NOMO-1 treated with DMSO at 0.1 percent for 48 hours (cell line): ENCODE data around the gene FBLN1.
A peak's percentile ranks its signal among the peaks of the same experiment; 100 is the strongest.
"Not testable (repeated sequence)": the region's sequence is repeated elsewhere in the genome, so short reads cannot be mapped to it uniquely, and the experiment has no call there.

Experiments
- DNase-seq: peaks from one replicate; lab custom pipeline; 2025; ENCODE audit not compliant: unreplicated experiment; lab: John Stamatoyannopoulos, UW

Gene FBLN1

GRCh38 chr22:45502215-45503049, at the start of gene FBLN1:
FBLN1 (plus strand) TSS chr22:45502883; CDS start chr22:45502986, 103 bp downstream.
- no peak for DNase-seq

DNA sequence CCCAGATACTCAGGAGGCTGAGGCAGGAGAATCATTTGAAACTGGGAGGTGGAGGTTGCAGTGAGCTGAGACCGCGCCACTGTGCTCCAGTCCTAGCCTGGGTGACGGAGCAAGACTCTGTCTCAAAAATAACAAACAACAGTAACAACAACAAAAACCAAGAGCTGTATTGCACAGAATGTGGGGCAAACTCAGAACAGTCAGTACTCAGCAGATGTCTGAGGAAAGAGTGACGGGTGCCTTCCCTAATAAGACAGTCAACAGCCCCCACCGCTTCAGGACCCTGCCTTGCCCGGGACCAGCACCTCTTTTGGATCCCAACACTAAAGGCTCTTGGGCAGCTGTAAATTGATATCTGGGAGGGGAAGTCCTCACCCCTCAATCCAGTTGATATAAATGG, 48.9 kb upstream of the FBLN1 start:
- no peak for DNase-seq

- no peak for DNase-seq
Measured at GRCh38 chr22:45454275-45454674, 48.4 kb upstream of the FBLN1 start.

DNA sequence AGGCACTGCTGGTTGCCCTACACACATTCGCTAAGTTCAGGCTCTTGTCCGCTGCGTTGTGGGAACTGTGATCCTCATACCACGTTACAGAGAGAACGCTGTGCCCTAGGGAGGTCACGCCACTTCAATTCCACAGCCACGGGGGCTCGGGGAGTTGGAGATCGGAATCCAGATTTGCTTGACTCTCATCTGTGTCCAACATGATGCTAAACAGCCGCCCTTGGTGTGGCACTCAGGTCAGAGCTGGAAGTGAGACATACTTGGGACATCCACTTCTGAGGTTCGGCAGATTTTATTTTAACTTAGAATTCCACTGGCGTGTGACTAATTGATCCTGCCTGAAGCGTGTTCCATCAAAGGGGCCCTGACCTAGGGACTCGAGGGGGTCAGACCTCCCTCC, 47.5 kb upstream of the FBLN1 start:
- DNase-seq: no peak

GRCh38 chr22:45455621-45456020, 47.1 kb upstream of the FBLN1 start:
- no peak for DNase-seq

DNA sequence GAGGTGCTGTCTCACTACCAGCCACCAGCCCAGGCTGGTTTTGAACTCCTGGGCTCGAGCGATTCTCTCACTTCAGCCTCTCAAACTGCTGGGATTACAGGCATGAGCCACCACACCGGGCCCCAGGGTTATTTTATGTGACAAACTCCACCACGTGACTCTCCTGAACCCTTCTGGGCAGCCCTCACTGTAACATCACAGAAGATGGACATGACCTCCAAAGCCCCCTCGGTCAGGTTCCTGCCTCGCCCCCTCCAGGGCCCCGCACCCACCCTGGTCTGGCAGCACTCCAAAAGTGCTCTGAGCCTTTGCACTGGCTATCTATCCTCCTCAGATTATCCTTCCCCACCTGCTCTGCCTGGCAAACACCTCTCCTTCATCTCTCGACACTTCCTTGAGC, 45.9 kb upstream of the FBLN1 start:
- no peak for DNase-seq

DNA sequence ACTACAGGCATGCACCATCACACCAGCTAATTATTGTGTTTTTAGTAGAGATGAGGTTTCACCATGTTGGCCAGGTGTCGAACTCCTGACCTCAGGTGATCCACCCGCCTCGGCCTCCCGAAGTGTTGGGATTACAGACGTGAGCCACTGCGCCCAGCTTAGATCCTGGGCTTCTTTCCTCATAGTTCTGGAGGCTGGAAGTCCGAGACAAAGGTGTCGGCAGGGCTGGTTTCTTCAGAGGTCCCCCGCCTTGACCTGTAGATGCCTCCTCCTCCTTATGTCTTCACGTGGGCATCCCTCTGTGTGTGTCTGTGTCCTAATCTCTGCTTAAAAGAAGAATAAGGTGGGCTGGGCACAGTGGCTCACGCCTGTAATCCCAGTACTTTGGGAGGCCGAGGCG, 44.2 kb upstream of the FBLN1 start:
- no peak for DNase-seq

DNA sequence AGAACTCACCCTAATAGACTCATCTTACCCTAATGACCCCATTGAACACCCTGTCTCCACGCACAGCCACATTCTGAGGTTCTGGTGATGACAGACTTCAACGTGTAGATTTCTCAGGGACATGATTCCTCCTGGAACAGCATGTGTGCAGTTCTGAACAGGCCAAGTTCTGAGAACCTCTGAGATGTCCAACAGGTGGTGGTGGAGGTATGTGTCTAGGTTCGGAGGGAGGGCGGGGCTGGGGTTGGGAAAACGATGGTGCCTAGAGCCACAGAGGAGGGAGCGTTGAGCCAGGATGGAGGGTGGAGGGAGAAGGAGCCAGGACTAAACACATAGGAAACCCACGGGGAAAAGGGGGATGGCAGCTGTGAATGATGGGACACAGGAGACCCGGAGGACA, 43.4 kb upstream of the FBLN1 start:
- no peak for DNase-seq

DNA sequence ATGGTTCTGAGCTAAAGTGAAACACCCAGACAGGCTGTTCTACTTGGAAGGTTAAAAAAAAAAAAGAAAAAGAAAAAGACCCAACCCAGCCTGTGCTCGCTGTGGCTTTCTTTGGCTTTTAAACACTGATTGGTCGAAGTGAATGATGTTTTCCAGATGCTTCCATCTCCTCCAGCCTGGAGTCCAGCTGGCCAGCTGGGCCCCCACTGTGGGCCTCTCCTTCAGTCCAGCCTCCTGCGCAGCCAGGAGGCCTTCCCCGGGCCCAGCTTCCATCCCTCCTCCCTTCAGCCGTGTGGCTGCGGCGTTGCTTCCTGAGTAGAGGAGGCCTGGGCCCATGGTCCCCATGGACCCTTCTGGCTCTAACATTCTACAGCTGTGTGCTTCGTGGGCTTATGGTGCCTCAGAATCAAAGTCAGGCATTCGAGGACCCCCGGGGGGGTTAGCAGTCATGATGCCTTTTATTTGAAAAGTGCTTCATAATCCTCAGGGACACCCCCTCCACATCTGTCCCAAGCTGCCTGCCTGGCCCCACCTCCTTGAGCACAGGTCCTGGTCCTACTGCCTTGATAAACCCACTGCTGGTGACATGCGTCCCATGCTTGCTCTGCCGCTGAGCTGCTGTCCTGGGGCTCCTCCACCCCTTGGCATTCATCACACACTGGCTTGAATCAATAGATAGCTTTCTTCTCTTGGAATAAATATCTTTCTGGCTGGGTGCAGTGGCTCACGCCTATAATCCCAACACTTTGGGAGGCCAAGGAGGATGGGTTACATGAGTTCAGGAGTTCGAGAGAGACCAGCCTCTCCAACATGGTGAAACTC, 42.2 kb upstream of the FBLN1 start:
- DNase-seq: no peak

- no peak for DNase-seq
Measured at GRCh38 chr22:45462034-45462655, 40.5 kb upstream of the FBLN1 start.

DNA sequence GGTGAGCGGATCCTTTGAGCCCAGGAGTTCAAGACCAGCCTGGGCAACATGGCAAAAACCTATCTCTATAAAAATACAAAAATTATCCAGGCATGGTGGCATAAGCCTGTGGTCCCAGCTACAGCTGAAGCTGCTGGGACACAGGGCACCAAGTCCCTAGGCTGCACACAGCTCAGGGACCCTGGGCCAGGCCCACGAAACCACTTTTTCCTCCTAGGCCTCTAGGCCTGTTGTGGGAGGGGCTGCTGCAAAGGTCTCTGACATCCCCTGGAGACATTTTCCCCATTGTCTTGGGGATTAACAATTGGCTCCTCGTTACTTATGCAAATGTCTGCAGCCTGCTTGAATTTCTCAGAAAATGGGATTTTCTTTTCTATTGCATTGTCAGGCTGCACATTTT, 39.0 kb upstream of the FBLN1 start:
- DNase-seq: not testable (repeated sequence)

GRCh38 chr22:45465633-45466032, 37.0 kb upstream of the FBLN1 start:
- no peak for DNase-seq

DNA sequence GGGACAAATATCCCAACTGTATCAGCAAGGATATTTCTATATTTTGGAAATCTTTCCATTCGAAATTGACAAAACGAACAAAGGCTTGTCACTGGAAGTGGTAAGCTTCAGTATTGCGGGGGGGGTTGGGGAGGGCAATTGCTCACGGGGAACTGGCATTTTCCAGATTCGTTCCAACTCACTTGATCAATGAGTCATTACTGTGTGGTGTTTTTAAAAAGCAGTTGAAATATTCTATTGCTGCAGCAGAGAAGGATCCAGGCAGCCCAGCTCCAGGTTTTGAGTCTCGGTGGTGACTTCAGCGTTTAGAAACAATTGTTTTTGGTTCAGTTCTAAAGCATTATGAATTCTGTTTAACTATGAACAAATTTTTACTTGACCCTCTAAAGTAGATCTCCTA, 33.8 kb upstream of the FBLN1 start:
- DNase-seq: no peak

DNA sequence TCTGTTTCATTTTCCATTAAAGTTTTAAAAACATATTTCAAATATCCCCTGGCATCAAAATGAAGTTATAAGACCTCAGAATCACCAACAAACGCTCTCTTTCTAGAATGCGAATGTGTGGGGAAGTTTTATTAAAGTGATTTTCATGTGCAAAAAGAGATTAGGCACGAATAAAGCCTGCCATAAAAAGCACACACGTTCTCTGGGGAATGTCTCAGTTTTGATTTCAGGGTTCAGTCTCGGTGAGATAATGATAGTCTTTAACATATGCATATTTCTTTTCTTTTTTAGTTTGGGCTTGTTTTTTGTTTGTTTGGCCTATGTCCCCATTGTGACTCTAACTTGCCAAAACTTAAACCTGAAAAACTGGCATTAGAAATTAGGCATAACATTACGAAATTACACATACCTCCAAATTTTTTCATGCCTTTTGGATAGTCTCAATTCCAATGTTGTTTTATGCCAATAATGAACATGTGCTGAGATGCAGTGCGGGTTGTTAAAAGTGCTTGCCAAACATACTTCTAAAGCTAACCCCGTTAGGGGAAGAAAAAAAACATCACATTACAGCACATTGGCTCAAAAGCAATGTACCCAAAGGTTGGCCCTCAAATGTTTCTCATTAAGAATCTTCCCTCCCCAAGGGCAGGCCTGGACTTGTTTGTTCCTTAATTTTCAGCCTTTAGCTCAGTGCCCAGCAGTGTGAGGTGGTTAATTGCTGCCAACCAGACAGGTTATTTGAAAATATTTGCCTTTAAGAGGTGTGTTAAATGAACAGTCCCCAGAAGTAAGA, 33.2 kb upstream of the FBLN1 start:
- DNase-seq: peak; percentile 87

- no peak for DNase-seq
Measured at GRCh38 chr22:45470871-45471270, 31.8 kb upstream of the FBLN1 start.

GRCh38 chr22:45472426-45472825, 30.3 kb upstream of the FBLN1 start:
- DNase-seq: no peak

DNA sequence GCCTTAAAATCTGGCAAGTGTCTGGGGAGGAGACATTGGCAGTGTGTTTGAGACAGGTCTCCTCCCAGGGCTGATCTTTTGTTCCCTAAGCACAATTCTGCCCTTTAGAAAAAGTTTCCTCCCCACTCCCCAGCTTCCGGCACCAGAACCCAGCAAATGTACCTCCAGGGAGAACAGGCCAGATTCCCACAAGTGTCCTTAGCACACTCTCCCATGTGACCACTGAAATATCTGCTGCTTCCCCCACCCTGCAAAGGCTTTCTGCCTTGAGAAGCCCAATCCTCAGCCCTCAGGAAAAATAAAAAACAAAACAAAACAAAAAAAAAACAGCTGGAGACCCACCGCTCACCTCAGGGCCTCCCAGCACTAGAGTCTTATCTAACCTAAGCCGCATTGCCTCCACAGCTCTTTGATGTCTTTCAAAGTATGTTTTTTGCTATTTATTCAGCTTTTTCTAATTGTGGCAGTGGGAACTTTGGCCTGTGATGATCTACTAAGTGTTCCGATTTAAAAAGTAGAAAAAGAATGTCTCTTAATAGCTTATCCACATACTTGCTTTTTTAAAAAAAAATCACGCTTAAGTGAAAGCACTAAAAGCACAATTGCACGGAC, 29.0 kb upstream of the FBLN1 start:
- no peak for DNase-seq

DNA sequence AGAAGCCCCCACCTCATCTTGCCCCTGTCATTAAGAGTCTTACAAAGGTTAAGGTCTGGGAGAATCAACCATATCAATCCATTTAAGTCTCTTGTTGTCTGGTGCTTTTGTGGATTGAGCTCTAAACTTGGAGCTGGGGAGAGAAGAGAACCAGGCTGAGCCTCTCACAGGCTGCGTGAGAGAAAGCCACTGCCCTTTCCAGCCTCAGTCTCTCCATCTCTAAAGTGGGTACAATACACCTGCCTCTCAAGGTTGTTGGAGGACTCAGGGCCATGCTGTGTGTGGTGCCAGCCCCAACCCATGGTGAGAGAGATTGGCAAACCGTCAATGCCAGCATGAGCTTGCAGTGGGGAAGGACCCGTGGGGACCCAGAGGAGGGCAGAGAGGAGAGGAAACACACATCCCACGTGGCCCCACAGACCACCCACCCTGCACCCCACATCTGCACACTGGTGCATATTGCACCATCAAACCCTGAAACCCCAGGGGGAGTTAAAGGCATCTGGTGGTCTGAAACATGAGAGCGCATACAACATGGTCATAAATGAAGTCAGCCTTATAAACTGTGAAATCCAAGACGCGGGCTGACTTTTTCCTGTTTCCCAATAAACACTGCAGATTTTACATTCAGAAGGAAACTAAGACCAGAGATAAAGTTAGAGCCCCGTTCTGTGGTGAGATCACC, 27.5 kb upstream of the FBLN1 start:
- no peak for DNase-seq

- no peak for DNase-seq
Measured at GRCh38 chr22:45475851-45476514, 26.7 kb upstream of the FBLN1 start.
